Stimulated activated naive B cell treated with anti-CD40 and anti-IgM and Interleukin-4, amounts not matched to agents 10 μg/mL and 1 μg/mL and 100 μg/mL, for 72 hours (primary cell): ENCODE measurements around the gene VIL1.
A peak's percentile ranks its signal among the peaks of the same experiment; 100 is the strongest.

Experiments
- ATAC-seq, 2 donors: fragments of 150-1000 bp; cut with Tn5 transposase; replicated peaks; 2 replicates each; pipeline ENCODE4 v1.10.0; 2021; ENCODE audit warnings: moderate library complexity in 1 of 2
- DNase-seq: peaks from one replicate; pipeline ENCODE4 v3.0.0; 2021
- H3K27ac Mint-ChIP-seq: one replicate; pipeline ENCODE4 v1.8.0; 2022; ENCODE audit warnings: mild to moderate bottlenecking, mixed read lengths
- H3K27me3 Mint-ChIP-seq, 2 donors: one replicate each; pipeline ENCODE4 v1.8.0; 2022; ENCODE audit warnings: mixed read lengths in 2 of 2
- H3K36me3 Mint-ChIP-seq, 2 donors: one replicate each; pipeline ENCODE4 v1.8.0; 2022; ENCODE audit warnings: mixed read lengths in 2 of 2, mild to moderate bottlenecking in 1 of 2
- H3K4me1 Mint-ChIP-seq, 2 donors: one replicate each; pipeline ENCODE4 v1.8.0; 2022; ENCODE audit warnings: mixed read lengths in 2 of 2, mild to moderate bottlenecking in 1 of 2
- H3K4me3 Mint-ChIP-seq, 2 donors: one replicate each; pipeline ENCODE4 v1.8.0; 2022; ENCODE audit warnings: mild to moderate bottlenecking in 2 of 2, mixed read lengths in 2 of 2, moderate library complexity in 1 of 2
- H3K9me3 Mint-ChIP-seq, 2 donors: one replicate each; pipeline ENCODE4 v1.8.0; 2022; ENCODE audit warnings: mixed read lengths in 2 of 2, mild to moderate bottlenecking in 1 of 2

VIL1 gene

GRCh38 chr2:218431878-218432277 lies 13.0 kb downstream of the VIL1 start:
- no peaks in the 10 kb centered on the region for H3K9me3 Mint-ChIP-seq
- ATAC-seq (no peak), DNase-seq (no peak)
- H3K4me3 Mint-ChIP-seq, result no peak overlapping the region
- no peaks in the 10 kb centered on the region for H3K36me3 Mint-ChIP-seq
- peaks cover 4 to 12% of the 10 kb centered on the region in 2 donors for H3K27me3 Mint-ChIP-seq
- H3K27ac Mint-ChIP-seq, result no peak overlapping the region
- H3K4me1 Mint-ChIP-seq, result peaks cover 0 to 5% of the 10 kb centered on the region in 2 donors

DNA sequence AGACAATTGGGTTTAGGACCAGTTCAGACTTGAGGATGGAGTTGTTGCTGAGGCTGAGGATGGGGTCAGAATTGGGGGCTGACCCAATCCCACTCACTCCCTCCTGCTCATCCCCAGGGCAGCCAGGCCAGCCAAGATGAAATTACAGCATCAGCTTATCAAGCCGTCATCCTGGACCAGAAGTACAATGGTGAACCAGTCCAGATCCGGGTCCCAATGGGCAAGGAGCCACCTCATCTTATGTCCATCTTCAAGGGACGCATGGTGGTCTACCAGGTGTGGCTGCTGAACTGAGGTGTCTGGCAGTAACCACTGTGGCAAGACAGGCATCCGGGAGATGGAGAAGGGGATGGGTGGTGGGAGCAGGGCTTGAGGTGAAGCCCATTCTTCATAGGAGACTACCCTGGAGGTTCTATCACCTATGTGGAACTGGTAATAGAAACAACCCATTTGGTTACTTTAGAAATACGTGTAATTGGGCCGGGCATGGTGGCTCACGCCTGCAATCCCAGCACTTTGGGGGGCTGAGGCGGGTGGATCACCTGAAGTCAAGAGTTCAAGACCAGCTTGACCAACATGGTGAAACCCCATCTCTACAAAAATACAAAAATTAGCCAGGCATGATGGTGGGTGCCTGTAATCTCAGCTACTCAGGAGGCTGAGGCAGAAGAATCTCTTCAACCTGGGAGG lies 13.9 kb downstream of the VIL1 start:
- Mint-ChIP-seq H3K27me3 (peaks cover 4 to 12% of the 10 kb centered on the region in 2 donors), H3K36me3 (no peaks in the 10 kb centered on the region), H3K4me1 (peaks cover 7 to 8% of the 10 kb centered on the region in 2 donors), H3K4me3 (no peak overlapping the region), H3K9me3 (no peaks in the 10 kb centered on the region), H3K27ac (no peak overlapping the region)
- DNase-seq (no peak), ATAC-seq (no peak)

DNA sequence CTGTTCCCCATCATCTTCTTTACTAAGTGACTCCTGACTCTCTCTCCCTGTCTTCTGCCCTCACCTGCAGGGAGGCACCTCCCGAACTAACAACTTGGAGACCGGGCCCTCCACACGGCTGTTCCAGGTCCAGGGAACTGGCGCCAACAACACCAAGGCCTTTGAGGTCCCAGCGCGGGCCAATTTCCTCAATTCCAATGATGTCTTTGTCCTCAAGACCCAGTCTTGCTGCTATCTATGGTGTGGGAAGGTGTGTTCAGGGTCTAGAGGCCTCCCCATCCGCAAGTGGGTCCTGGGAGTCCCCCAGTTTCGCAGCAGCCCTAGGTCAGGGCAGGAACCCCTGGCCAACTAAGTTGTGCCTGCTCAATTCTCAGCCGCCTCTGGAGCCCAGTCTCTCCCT lies 15.5 kb downstream of the VIL1 start:
- Mint-ChIP-seq H3K27me3 (peaks cover 4 to 6% of the 10 kb centered on the region in 2 donors), H3K9me3 (no peaks in the 10 kb centered on the region)

DNA sequence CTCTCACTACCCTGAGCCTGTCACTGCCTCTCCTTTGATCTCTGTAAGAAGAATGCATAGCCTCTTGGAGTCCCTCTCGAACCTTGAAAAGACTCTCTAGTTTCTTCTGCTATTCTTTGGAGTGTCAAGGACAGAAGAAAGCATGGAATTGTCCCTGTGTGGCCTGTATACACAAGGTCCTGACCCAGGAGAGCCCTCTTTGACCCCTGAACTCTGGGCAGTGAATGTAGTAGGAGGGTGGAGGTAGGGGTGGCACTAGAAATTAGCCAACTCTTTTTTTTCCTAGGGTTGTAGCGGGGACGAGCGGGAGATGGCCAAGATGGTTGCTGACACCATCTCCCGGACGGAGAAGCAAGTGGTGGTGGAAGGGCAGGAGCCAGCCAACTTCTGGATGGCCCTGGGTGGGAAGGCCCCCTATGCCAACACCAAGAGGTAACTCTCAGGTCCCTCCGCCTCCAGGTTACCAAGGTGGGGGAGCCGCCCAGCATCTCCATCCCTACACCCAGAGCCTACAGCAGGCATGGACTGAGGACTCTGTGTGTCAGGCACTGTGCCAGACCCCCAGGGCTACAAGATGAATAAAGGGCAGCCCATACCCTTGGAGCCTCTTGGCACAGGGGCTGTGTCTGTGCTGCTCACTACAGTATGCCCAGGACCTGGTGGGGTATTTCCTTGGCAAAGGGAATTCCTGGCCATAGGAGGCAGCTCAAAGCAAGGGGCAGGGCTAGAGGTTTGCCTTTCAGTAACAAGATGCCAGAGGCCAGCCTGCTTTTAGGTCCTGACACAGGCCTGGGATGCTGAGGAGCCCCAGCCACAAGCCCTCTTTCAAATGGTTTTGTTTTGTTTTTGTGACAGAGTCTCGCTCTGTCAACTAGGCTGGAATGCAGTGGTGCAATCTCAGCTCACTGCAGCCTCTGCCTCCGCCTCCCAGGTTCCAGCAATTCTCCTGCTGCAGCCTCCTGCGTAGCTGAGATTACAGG lies 16.4 kb downstream of the VIL1 start:
- no peak overlapping the region for H3K4me3 Mint-ChIP-seq
- peaks cover 17 to 29% of the 10 kb centered on the region in 2 donors for H3K4me1 Mint-ChIP-seq
- H3K27me3 Mint-ChIP-seq, result peaks cover 4 to 6% of the 10 kb centered on the region in 2 donors
- no peaks in the 10 kb centered on the region for H3K9me3 Mint-ChIP-seq
- H3K36me3 Mint-ChIP-seq, result peaks cover 0 to 1% of the 10 kb centered on the region in 2 donors
- ATAC-seq (no peak), DNase-seq (no peak)
- H3K27ac Mint-ChIP-seq, result no peak overlapping the region

More for the DNA sequence above, 15.5 kb downstream of the VIL1 start:
- no peak overlapping the region for H3K27ac Mint-ChIP-seq
- H3K36me3 Mint-ChIP-seq, result peaks cover 0 to 1% of the 10 kb centered on the region in 2 donors
- peaks cover 15 to 24% of the 10 kb centered on the region in 2 donors for H3K4me1 Mint-ChIP-seq
- no peak for DNase-seq
- no peak overlapping the region for H3K4me3 Mint-ChIP-seq
- ATAC-seq, result no peak

DNA sequence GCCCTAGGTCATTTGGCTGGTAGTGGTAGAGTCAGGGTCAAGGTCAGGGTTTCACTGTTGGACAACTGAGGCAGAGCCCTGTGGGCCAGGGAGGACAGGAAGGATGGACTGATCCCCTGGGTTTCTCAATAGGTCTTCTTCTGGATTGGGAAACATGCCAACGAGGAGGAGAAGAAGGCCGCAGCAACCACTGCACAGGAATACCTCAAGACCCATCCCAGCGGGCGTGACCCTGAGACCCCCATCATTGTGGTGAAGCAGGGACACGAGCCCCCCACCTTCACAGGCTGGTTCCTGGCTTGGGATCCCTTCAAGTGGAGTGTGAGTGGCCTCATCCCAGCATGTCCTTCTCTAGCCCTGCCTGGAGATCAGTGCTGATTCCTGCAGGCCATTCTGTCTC lies 18.1 kb downstream of the VIL1 start:
- DNase-seq (no peak), ATAC-seq (no peak)
- Mint-ChIP-seq H3K4me3 (no peak overlapping the region), H3K36me3 (peaks cover 1 to 4% of the 10 kb centered on the region in 2 donors), H3K27ac (no peak overlapping the region), H3K4me1 (peaks cover 20 to 29% of the 10 kb centered on the region in 2 donors), H3K27me3 (peaks cover 4 to 6% of the 10 kb centered on the region in 2 donors), H3K9me3 (no peaks in the 10 kb centered on the region)

- no peak overlapping the region for H3K4me3 Mint-ChIP-seq
- peaks cover 20 to 29% of the 10 kb centered on the region in 2 donors for H3K4me1 Mint-ChIP-seq
- ATAC-seq, result no peak
- H3K27ac Mint-ChIP-seq, result no peak overlapping the region
- H3K9me3 Mint-ChIP-seq, result no peaks in the 10 kb centered on the region
- no peak for DNase-seq
- H3K36me3 Mint-ChIP-seq, result peaks cover 1 to 4% of the 10 kb centered on the region in 2 donors
- H3K27me3 Mint-ChIP-seq, result no peaks in the 10 kb centered on the region
These were observed 19.0 kb downstream of the VIL1 start for GRCh38 chr2:218437969-218438368.

DNA sequence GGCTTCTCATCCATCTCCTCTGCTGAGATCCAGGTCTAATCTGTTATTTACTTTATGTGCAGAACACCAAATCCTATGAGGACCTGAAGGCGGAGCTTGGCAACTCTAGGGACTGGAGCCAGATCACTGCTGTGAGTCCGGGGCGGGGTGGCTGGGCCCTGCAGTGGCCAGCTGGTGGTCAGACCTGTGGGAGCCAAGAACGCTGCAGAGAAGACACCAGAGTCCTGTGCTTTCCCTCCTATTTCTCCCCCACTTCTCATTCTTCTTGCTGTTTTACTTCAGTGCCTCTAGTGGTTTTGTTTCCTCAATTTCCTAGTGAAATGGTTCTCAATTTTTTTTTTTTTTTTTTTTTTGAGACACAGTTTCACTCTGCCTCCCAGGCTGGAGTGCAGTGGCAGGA lies 19.7 kb downstream of the VIL1 start:
- Mint-ChIP-seq H3K27ac (no peak overlapping the region), H3K9me3 (no peaks in the 10 kb centered on the region), H3K36me3 (peaks cover 1 to 4% of the 10 kb centered on the region in 2 donors)

DNA sequence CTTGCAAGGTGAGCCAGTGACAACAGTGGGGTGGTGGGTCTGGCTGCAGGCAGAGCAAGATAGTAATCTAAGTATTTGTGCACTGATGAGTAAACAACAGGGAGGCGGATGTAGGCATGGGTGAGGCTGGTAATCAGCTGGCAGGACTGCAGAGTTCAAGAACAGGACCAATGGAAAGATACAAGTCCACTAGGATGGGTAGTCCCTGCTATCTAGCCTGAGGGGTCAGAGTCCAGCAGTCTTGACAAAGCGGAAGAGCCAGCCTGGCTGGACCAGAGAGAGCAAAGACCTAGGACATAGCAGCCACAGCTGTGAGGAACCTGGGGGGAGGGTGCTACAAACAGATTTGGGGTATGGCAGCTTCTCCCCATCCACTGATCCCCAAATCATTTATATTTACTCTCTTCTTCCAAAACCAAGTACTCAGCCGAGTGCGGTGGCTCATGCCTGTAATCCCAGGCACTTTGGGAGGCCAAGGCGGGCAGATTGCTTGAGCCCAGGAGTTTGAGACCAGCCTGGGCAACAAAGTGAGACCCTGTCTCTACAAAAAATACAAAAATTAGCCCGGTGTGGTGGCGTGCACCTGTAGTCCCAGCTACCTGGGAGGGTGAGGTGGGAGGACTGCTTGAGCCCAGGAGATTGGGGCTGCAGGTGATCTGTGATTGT lies 25.9 kb downstream of the VIL1 start:
- Mint-ChIP-seq H3K27ac (peak overlapping the region; percentile 10), H3K9me3 (no peaks in the 10 kb centered on the region), H3K27me3 (no peaks in the 10 kb centered on the region), H3K36me3 (peaks cover 29 to 37% of the 10 kb centered on the region in 2 donors), H3K4me3 (no peak overlapping the region), H3K4me1 (peaks cover 3 to 7% of the 10 kb centered on the region in 2 donors)
- ATAC-seq (no peak), DNase-seq (no peak)

More for the DNA sequence above, 19.7 kb downstream of the VIL1 start:
- DNase-seq, result no peak
- ATAC-seq, result peak; percentile 54 to 69
- no peaks in the 10 kb centered on the region for H3K27me3 Mint-ChIP-seq
- H3K4me3 Mint-ChIP-seq, result no peak overlapping the region
- H3K4me1 Mint-ChIP-seq, result peaks cover 20 to 29% of the 10 kb centered on the region in 2 donors

DNA sequence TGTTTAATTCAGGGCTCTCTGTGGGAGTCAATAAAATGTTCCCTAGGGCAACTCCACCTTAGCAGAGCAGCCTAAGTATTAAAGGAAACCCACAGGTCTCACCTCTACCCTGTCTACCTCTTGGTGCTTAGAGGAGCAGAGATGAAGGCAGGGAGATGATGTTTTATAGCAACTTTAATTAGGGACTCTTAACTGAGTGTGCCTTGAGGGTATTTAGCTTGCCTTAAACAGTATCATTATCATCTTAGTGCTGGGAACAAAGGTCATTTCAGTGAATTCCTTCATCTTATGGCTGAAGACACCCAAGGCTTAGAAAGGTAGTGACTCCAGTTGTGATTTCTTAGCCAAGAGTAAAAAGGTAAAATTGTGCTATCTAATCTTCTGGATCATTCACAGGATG lies 26.7 kb downstream of the VIL1 start:
- DNase-seq (no peak), ATAC-seq (no peak)
- Mint-ChIP-seq H3K9me3 (no peaks in the 10 kb centered on the region), H3K4me3 (no peak overlapping the region), H3K27ac (no peak overlapping the region), H3K36me3 (peaks cover 34 to 45% of the 10 kb centered on the region in 2 donors), H3K4me1 (peaks cover 2 to 5% of the 10 kb centered on the region in 2 donors), H3K27me3 (no peaks in the 10 kb centered on the region)

DNA sequence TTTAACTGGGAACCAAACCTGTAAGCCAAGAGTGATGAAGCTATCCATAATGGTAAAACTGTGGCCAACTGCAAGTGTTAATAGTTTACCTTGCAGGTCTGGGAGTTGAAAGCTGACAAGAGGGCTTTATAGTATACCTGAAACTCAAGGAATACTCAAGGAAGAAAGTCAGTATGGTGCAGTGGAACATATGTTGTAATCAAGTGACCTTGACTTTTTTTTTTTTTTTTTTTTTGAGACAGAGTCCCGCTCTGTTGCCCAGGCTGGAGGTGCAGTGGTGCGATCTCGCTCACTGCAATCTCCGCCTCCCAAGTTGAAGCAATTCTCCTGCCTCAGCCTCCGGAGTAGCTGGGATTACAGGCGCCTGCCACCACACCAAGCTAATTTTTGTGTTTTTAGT lies 27.6 kb downstream of the VIL1 start:
- Mint-ChIP-seq H3K4me3 (no peak overlapping the region), H3K9me3 (no peaks in the 10 kb centered on the region), H3K27me3 (no peaks in the 10 kb centered on the region), H3K27ac (no peak overlapping the region), H3K4me1 (peaks cover 0 to 5% of the 10 kb centered on the region in 2 donors), H3K36me3 (peaks cover 35 to 43% of the 10 kb centered on the region in 2 donors)
- ATAC-seq (no peak), DNase-seq (no peak)

DNA sequence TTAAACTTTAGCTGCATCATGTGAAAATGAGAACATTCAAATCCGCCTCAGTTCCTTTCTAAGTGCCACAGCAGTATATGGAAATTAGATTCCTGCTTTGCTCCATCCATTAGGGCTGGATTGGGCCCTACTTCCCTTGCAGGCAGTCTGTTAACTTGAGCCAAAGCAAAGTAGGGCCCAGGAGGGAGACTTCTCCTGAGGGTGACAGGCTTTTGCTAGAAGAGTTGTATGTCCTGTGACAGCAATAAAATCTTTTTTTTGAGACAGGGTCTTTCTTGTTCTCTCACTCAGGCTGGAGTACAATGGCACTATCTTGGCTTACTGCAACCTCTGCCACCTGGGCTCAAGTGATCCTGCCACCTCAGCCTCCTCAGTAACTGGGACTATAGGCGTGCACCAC lies 28.1 kb downstream of the VIL1 start:
- H3K27ac Mint-ChIP-seq, result no peak overlapping the region
- H3K4me1 Mint-ChIP-seq, result peaks cover 0 to 5% of the 10 kb centered on the region in 2 donors
- no peaks in the 10 kb centered on the region for H3K9me3 Mint-ChIP-seq
- H3K27me3 Mint-ChIP-seq, result no peaks in the 10 kb centered on the region
- no peak for ATAC-seq
- no peak overlapping the region for H3K4me3 Mint-ChIP-seq
- H3K36me3 Mint-ChIP-seq, result peaks cover 35 to 43% of the 10 kb centered on the region in 2 donors
- no peak for DNase-seq

- DNase-seq (no peak), ATAC-seq (no peak)
- H3K4me1 Mint-ChIP-seq, result peaks cover 0 to 5% of the 10 kb centered on the region in 2 donors
- H3K27me3 Mint-ChIP-seq, result no peaks in the 10 kb centered on the region
- H3K4me3 Mint-ChIP-seq, result no peak overlapping the region
- no peak overlapping the region for H3K27ac Mint-ChIP-seq
- H3K9me3 Mint-ChIP-seq, result no peaks in the 10 kb centered on the region
- peaks cover 44 to 48% of the 10 kb centered on the region in 2 donors for H3K36me3 Mint-ChIP-seq
These were observed 30.0 kb downstream of the VIL1 start for GRCh38 chr2:218448934-218449333.

GRCh38 chr2:218452079-218452478 lies 33.2 kb downstream of the VIL1 start:
- no peaks in the 10 kb centered on the region for H3K27me3 Mint-ChIP-seq
- H3K27ac Mint-ChIP-seq, result no peak overlapping the region
- H3K36me3 Mint-ChIP-seq, result peaks cover 53 to 63% of the 10 kb centered on the region in 2 donors
- peaks cover 0 to 4% of the 10 kb centered on the region in 2 donors for H3K4me1 Mint-ChIP-seq
- H3K9me3 Mint-ChIP-seq, result peaks cover 2 to 4% of the 10 kb centered on the region in 2 donors
- ATAC-seq (no peak), DNase-seq (no peak)
- no peak overlapping the region for H3K4me3 Mint-ChIP-seq

DNA sequence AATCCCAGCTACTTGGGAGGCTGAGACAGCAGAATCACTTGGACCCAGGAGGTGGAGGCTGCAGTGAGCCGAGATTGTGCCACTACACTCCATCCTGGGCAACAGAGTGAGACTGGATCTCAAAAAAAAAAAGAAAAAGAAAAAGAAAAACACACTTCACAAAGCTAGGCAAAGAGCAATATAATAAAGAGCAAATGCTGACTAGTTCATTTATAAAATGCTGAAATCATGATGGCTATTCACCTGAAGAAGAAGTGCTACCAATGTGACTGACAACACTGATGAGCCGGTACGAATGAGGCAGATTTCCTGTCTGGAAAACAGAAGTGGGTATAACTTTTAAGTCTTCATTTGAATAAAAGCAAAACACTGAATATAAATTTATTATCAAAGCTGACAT lies 37.9 kb downstream of the VIL1 start:
- no peak overlapping the region for H3K4me3 Mint-ChIP-seq
- peaks cover 42 to 46% of the 10 kb centered on the region in 2 donors for H3K36me3 Mint-ChIP-seq
- ATAC-seq, result no peak
- H3K4me1 Mint-ChIP-seq, result peaks cover 0 to 4% of the 10 kb centered on the region in 2 donors
- H3K27me3 Mint-ChIP-seq, result no peaks in the 10 kb centered on the region
- H3K9me3 Mint-ChIP-seq, result peaks cover 2 to 4% of the 10 kb centered on the region in 2 donors
- no peak overlapping the region for H3K27ac Mint-ChIP-seq
- DNase-seq, result no peak
